CD1c-positive myeloid dendritic cell (primary cell): ENCODE data around the gene DDN.
A peak's percentile ranks its signal among the peaks of the same experiment; 100 is the strongest.

ENCODE experiments used
- DNase-seq: peaks from one replicate; pipeline ENCODE4 v3.0.0-alpha.2; 2016; ENCODE audit errors: extremely low spot score

DDN gene

DNA sequence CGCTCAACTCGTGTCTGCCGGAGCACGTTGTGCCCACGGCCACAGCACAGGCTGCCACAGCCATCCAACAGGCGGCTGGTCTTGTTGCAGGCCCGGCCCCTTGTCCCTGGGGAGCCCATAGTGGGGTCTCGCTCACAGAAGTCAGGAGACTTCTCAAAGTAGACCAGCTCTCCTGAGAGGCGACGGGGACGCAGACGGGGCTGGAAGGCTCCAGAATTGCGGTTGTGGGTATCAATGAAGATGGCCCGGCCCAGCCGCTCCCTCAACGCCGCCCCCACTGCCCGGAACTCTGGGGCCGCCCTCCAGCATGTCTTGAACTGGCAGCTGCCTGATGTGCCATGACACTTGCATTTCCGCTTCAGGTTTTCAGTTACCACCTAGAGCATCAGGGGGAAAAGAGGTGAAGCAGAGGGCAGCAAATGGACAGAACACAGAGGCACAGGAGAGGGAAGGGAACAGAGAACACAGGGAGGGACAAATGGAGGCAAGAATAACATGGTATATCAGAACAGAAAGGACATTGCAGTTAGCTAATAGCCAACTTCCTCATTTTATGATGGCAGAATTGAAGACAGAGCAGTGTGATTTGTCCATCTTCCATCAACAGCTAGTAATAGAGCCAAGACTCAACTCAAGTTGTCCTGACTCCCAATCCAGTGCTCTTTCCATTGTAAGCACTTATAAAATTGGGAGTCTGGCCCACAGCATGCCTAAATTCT, 32.8 kb downstream of the DDN start:
- no peak for DNase-seq

DNA sequence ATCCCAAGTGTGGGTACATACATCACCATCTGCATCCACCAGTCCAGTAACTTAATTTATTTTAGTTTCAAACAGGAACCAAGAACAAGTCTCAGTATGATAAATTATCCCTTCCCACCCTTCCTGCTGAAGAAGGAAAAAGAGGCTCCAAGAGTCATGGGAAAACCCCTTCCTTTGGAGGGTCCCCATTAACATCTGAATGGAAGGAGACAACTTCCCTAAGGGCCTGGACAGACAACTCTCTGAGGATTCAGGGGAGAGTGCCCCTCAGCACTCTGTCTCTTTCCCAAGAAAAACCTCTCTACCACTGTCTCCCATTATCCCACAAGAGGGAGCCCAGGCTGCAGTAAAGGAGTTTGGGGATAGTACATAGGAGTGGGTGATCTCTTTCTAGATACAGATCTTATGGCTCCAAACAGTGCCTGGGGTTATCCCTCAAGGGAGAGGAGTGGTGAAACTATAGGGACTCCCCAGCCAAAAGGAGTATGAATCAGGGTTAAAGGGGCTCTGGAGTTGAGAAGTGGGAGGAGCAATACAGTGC, 33.8 kb downstream of the DDN start:
- DNase-seq: no peak

DNA sequence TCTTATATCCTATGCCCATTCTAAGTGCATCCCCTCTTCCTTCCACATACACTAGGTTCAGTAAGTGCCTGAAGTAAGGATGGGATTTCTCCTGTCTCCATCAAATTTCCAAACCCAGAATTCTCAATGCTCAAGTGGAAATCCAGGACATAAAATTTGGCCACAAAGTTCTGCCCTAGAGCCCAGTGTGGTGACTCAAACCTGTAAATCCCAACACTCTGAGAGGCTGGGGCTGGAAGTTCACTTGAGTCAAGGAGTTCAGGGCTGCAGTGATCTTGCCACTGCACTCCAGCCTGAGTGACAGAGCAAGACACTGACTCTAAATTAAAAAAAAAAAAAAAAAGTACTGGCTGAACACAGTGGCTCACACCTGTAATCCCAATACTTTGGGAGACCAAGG, 37.4 kb downstream of the DDN start:
- DNase-seq: no peak

DNA sequence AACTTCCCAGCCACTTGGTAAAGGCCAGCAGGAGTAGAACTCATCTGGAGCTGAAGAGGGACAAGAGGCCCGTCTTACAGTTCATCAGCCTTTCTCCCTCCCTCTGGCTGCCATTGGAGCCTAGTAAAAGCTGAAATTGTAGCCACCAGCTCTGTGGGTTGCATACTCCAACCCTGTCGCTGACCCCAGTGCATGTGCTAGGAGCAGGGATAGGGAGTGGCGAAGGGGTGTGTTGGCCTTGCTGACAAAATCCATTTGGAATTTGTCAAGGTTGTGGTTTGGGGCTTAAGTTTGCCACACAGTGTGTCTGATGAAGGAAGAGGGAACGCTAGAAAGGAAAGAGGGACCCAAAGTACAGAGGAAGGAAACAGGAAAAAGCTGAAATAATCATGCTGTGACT, 37.8 kb downstream of the DDN start:
- no peak for DNase-seq

DNA sequence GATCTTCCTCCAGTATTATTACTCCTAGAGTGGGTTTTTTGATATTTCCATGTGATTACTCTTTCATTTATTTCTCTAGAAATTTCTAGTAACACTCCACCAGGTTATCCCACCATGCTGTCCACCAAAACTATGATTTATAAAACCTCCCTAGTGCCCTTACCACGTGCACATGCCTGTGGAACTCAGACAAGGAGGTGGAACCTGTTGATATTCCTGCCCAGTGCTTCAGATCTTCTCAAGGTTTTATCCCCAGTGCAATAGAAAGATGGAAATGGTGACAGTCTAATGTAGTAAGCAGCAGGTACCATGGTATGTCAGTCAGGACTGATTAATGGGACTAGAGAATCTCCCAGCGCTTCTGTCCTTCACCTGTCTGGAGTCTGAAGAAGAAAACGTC, 38.3 kb downstream of the DDN start:
- no peak for DNase-seq

DNA sequence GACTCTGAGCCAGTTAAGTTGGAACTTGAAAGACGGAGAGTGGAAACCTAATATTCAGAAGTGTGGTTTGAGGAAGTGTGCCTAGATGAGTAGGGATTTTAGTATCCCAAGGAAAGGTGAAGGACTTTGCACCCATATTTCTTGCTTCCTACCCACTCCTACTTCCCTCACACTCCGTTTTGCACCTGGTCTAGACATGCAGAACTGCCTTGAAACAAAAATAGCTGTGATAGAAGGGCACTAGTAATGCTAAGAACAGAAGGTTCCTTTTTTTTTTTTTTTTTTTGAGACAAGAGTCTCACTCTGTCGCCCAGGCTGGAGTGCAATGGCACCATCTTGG, 41.2 kb downstream of the DDN start:
- DNase-seq: peak; percentile 44

DNA sequence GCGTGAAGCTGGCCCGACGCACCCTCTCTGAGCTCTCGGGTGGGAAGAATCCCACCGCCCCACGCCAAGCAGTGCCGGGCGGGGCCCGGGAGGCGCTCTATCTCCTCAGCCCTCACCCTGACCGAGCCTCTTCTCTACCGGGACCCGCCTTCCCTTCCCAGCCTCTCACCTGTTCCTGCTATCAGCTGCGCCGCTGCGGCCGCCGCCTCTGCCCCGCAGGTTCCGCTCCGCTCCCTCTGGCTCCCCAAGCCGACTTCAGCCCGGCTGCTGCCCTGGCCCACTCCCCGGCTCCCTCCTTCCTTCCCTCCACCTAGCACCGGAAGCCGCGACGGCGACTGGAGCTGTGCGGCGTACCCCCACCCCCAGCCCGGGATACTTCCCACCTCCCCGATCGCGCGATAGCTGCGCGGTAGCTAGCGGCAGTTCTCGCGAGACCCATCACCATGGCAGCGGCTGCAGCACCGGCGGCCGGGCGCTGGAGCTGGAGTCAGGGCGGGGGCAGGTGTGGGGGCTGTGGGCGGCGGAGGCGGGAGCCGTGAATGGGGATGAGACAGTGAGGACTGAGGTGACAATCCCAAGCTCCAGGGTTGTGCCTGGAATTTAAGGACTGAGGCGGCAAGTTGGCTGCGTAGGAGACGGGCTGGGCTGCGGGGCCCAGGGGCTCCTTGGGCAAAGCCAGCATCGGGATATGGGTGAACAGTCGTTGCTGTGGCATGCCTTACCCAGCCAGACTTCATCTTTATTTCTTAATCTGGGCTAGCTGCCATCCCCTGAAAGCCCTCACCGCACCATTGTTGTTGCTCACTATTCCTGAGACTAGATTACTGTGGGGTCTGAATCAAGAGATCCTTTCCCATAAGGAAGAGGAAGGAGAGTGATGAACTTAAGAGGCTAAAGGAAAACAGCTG, 41.8 kb downstream of the DDN start, which contains the start of gene ARF3:
ARF3 (minus strand) TSS at position 347 of the 908 bp plus-strand sequence. CDS start 16,392 bp downstream, outside the sequence.
- peak; percentile 95 for DNase-seq

DNA sequence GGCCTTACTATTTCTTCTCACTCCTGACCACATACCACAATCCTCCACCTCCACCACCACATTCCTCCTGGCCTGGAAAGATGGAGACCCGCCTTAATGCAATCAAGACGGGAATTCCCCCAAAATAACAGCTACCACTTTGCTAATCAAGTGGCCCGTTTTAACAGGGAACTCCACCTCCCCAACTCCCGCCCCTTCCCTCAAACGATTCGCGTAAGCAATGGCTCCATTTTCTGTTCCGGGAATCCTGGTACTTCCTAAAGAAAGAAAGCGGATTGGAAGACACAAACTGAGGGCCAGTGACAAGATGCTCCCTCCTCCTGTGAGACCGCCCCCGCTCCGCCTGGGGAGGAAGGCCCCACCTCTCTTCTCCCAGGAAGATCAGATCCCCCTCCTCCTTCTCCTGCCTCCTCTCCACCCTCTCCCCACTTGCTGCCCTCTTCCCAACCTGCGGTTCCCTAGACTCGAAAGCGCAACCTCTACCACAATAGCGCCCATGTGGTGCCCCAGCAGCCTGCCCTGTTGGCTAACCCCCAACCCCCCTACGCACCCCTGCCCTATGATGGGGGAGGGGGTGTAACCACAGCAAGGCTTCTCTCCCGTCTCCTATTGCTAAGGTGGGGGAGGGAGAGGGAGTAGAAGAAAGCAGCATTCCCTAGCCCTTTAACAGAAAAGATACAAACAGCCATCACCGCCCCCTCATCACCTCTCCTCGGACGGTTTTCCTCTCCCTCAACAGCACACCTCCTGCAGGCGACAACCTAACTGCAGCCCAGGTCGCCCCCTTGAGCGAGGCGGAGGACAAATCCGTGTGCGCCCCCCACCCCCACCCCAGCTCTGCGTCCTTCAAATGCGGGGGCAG, 42.7 kb downstream of the DDN start:
- peak; percentile 93 for DNase-seq

DNA sequence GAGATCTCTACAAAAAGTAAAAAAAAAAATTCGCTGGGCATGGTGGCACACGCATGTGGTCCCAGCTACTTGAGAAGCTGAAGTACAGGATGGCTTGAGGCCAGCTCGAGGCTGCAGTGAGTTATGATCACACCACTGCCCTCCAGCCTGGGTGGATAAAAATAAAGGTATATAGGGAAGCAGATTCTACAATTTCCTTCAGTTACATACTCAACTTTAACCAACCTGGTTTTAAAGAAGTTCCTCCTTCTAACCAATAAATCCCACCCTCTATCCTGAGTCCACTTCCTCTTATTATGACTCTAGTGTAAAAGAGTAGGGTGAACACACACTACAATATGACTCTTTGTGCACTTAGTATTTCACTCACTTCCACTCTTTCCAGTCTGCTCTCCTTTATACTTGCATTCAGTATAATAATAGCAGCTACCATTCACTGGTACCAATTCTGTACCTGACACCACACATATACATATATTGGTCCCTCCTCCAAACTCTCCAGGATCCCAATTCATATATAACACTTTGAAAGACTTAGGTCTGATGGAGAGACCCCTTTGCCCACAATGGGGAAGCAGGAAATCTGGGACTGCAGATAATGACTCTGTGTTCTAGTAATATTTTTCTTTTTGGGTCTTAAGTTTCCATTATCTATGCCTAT, 44.2 kb downstream of the DDN start:
- DNase-seq: peak; percentile 81

DNA sequence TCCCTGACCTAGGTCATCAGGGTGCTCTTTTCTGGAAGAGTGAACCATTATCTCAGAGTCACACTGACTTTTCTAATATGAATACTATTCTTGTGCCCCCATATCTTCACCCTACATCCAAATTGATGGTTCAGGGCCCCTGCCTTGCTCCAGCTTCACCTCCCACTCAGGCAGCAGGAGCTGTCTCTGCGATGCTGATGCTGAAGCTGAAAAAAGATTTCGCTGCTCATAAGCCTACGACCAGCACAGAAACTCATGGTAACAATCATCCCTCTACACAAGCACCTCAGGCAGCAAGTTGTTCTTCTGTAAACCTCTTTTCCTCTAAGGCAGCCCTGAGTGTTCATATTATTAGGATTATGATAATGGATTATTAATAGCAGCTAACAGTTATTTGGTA, 45.1 kb downstream of the DDN start:
- no peak for DNase-seq

DNA sequence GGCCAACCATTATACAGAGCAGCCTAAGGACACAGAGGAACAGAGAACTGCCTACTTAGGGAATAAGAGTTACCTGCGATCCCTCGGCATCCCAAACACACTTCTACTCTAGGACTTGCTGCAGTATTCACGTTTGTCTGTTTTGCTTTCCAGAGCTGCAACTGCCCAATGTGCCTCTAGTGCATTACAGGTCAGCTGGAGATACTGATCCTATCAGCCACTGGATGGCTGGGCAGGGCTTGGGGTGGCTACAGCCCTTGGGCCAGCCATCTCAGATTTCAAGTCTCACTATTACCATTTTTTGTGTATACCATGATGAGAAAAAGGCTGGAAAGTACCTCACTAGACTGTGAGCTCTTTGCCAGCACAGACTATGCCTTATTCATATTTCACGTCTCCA, 46.5 kb downstream of the DDN start:
- DNase-seq: no peak

DNA sequence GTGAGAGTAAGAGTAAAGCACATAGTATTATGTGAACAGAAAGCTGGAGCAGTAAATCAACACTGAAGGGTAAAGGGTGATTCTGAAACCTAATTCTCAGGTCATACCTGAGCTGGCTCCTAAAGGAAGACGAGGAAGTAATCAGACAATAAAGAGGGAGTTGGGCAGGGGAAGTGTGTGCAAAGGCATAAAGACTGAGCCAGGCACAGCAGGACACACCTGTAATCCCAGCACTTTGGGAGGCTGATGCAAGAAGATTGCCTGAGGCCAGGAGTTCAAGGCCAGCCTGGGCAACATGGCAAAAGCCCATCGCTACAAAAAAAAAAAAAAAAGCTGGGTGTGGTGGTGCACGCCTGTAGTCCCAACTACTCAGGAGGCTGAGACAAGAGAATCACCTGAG, 51.4 kb downstream of the DDN start:
- DNase-seq: no peak

DNA sequence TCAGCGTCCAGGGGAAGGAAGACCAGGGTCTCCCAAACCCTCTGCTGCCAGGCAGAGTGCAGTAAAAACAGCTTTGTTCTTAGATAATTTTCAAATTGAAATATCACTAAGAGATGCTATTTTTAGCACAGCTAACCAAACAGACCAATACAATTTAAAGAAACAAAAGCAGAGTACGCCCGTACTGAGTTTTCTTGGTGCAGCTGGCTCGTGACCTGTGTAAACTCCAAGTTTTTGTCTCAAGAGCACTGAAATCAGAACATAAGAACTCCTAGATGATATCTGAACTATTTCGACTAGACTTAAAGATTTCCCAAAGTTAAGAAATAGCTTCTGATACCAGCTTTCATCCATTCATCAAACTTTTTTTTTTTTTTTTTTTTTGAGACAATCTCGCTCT, 52.2 kb downstream of the DDN start:
- no peak for DNase-seq

DNA sequence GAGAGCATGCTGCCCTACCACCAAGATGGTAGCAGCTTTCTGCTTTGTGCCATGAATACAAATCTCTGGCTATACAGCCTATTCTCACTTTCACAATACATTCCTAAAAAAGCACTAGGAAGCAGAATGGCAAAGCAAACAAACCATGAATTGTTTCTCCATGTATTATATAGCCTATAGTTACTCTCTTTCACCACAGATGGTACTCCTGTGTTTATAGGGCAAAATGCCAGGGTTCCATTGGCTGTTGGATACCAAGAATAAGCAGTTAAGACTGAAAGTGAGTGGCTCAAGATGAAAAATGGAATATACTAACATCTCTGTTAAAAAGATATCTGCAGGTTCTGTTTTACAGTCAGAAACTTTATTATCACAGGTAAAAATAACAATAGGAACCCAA, 53.0 kb downstream of the DDN start:
- no peak for DNase-seq
